ENCODE data around the gene PBRM1. TPM values are rescaled to one million over a fixed set of nuclear protein-coding genes. Genes with fewer than 3 reads are reported as not detected.

The PBRM1 gene
- total RNA-seq, 1 experiment from 2014 or later = 74.2 TPM

DNA sequence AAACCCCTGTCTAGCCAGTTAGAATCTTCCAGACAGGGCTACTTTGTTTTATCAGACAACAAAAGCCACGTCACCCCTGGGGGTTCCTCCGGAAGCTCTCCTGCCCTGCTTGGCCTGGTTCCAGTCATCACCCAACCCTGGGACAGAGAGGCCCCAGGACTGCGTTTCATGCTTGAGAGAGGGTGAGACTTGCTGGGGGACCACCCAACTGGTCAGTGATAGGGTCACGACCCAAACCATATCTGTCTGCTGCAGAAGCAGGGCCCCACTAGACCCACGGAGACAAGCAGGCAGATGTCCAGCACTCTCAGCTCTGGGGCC, 153.2 kb downstream of the PBRM1 start:
- Mint-ChIP-seq H3K4me1 (peaks cover 28 to 29% of the 10 kb centered on the region in 2 experiments), H3K27ac (peak overlapping the region in 1 of 3 experiments; percentile 39; a peak in 1 of 7 replicates), H3K36me3 (ENCODE audit: insufficient read depth in 1 of 3, low read depth in 3 of 3) (peaks cover 11 to 31% (median 28%) of the 10 kb centered on the region in 3 experiments; a peak in 6 of 7 replicates), H3K27me3 (ENCODE audit: low read depth) (no peaks in the 10 kb centered on the region), H3K9me3 (no peaks in the 10 kb centered on the region), H3K4me3 (peak overlapping the region; percentile 77 to 86)
- Histone ChIP-seq H2AK5ac (ENCODE audit: insufficient read length, low read length) (no peak overlapping the region), H2BK12ac (ENCODE audit: insufficient read length, low read depth, low read length) (no peak overlapping the region), H2BK20ac (ENCODE audit: low read depth, low read length, poor library complexity, severe bottlenecking) (no peak overlapping the region), H2BK5ac (ENCODE audit: insufficient read length, low read length) (no peak overlapping the region), H2AFZ (ENCODE audit: low read length) (no peak overlapping the region), H3K9ac (ENCODE audit: extremely low read depth, insufficient read length, low read length) (no peak overlapping the region), H3K56ac (ENCODE audit: insufficient read length, low read depth, low read length) (no peak overlapping the region), H4K5ac (ENCODE audit: insufficient read length, low read depth, low read length) (no peak overlapping the region), H3K4ac (ENCODE audit: low read depth, low read length) (no peak overlapping the region), H4K91ac (ENCODE audit: insufficient read length, low read depth, low read length) (no peak overlapping the region), H3K9me3 (ENCODE audit: control insufficient read depth, low read depth, low read length) (no peaks in the 10 kb centered on the region), H2BK120ac (ENCODE audit: low read depth, low read length, poor library complexity, severe bottlenecking) (no peak overlapping the region), H3K27me3 (ENCODE audit: insufficient read depth, low read length) (no peaks in the 10 kb centered on the region), H3K18ac (ENCODE audit: insufficient read length, low read depth, low read length) (no peak overlapping the region), H4K8ac (replicated peaks; ENCODE audit: insufficient read length, low read depth, low read length) (no peak overlapping the region), H2BK15ac (ENCODE audit: low read depth, low read length) (no peak overlapping the region), H4K20me1 (ENCODE audit: control insufficient read depth, insufficient read depth, insufficient read length) (no peaks in the 10 kb centered on the region), H3K14ac (ENCODE audit: insufficient read depth, low read length) (peak overlapping the region; percentile 60), H3K27ac (ENCODE audit: insufficient read length, low read depth, low read length) (no peak overlapping the region), H3K79me2 (ENCODE audit: insufficient read depth, low read length) (peaks cover 8% of the 10 kb centered on the region; the same call in 1 of the 2 replicates), H3K23ac (ENCODE audit: insufficient read length, low read depth, low read length) (no peak overlapping the region), H3T11ph (ENCODE audit: low read length) (no peak overlapping the region), H3K4me2 (ENCODE audit: insufficient read depth, insufficient read length, low read length) (peak overlapping the region; percentile 45), H3K4me1 (ENCODE audit: insufficient read depth, low read length) (no peaks in the 10 kb centered on the region; the same call in 1 of the 2 replicates), H3K79me1 (ENCODE audit: insufficient read depth, low read depth, low read length, poor library complexity, severe bottlenecking) (peaks cover under 1% of the 10 kb centered on the region), H3K23me2 (ENCODE audit: insufficient read length, low read depth, low read length, poor library complexity, severe bottlenecking) (peaks cover 22% of the 10 kb centered on the region)
- WGBS (ENCODE audit: extremely low coverage, insufficient read length, low lambda C conversion rate) = no CpG with 5 or more reads among the region's 5 CpGs
- DNase-seq = no peak
- TF ChIP-seq, protein P1, sequence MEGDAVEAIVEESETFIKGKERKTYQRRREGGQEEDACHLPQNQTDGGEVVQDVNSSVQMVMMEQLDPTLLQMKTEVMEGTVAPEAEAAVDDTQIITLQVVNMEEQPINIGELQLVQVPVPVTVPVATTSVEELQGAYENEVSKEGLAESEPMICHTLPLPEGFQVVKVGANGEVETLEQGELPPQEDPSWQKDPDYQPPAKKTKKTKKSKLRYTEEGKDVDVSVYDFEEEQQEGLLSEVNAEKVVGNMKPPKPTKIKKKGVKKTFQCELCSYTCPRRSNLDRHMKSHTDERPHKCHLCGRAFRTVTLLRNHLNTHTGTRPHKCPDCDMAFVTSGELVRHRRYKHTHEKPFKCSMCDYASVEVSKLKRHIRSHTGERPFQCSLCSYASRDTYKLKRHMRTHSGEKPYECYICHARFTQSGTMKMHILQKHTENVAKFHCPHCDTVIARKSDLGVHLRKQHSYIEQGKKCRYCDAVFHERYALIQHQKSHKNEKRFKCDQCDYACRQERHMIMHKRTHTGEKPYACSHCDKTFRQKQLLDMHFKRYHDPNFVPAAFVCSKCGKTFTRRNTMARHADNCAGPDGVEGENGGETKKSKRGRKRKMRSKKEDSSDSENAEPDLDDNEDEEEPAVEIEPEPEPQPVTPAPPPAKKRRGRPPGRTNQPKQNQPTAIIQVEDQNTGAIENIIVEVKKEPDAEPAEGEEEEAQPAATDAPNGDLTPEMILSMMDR (conservative IDR thresholded peaks at IDR 0.05) = no peak

All from H9 (cell line).